HG03097 (cell line): ENCODE measurements around the gene TLX2.

Source experiments
- ATAC-seq: cut with Tn5 transposase; IDR thresholded peaks from one replicate; pipeline ENCODE4 v1.9.1; 2021; ENCODE audit not compliant: unreplicated experiment, low FRiP score

Gene TLX2

DNA sequence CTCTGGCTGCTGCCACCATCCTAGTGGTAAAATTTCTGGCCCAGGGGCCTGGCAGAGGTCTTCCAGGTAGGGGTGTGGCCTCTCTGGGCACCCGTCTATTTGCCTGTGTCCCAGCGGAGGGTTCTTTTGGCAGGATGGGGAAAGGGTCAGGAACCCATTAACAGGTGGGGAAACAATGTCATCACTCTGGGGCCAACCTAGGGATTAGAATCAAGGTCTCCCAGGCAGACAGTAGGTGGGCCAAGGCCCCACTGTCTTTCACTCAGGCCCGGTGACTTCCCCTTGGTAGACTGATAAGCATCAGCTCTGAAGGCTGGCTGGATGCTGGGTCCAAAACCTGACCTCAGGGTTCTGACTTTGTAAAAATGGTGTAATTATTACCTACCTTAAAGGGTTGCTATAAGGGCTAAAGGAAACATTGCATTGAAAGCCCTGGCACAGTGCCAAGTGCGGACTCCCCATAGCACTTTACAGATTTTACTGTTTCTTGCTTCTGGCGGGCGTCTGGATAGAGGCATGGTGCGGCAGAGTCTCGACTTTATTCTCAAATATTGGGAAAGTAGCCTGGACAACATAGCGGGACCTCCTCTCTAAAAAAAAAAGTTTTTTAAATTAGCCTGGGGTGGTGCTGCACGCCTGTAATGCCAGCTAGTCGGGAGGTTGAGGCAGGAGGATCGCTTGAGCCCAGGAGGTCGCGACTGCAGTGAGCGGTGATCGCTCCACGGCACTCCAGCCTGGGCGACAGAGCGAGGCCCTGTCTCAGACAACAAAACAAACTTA, 17.1 kb upstream of the TLX2 start:
- no peak for ATAC-seq

DNA sequence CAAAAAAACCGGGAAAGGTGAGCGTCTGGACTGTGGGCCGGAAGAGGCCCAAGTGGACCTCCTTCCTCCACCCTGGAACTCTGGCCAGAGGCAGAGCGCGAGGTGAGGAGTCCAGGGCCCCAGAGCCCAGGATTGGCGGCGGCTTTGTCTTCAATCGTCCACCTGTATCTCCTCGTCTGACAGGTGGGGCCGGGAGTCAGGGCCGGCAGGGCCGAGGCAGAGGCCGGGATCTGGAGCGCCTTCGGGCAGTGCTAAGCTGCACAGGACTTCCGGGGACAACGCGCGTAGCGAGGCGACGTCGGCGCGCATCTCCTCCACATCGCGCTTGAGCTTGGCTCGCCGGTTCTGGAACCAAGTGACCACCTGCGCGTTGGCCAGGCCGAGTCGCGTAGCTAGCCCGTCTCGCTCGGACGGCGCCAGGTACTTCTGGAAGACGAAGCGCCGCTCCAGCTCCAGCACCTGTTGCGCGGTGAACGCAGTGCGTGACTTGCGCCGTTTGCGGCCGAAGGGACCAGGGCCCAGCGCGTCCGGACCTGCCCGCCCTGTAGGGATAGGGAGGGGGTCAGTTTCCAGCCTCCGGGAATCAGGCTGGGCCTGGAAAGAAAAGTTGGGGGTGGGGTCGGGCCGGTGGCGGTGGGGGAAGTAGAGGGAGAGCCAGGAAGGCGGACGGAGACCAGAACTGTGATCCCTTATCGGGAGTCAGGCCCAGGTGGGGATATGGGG, 16.3 kb upstream of the TLX2 start:
- ATAC-seq, result no peak

DNA sequence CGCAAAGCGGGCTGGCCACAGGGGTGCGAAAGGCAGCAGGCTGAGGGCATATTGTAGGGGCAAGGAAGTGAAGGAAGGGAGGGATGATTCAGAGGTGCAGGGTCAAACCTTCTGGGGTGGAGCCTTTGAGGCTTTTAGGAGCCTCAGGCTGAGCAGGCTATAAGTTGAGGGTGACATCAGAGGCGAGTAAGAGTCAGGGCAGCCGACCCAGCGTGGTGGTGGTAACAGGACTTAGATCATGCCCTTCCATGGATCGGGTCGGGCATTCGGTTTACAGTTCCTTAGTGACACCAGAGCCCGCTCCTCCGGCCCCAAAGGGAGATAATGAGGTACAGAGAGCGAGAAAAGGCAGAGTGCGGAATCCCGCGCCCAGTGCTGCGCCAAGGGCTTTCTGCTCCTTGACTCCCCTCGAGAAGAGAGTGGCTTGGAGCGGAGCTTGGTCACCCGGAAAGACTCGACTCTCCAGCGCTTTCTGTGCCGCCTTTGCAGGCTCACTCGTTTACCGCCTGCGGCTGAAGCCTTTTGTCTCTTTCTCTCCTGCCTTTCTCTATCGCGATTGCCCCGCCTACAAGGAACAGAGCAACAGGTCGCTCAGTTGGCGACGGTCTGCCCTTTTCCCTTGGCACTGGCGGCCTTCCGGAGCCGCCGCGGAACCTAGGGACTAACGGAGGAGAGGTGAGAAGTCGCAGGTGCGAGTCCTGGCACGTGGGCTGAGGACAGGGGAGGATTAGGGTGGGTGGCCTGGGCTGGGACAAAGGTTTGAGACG, 15.6 kb upstream of the TLX2 start:
- ATAC-seq, result no peak

DNA sequence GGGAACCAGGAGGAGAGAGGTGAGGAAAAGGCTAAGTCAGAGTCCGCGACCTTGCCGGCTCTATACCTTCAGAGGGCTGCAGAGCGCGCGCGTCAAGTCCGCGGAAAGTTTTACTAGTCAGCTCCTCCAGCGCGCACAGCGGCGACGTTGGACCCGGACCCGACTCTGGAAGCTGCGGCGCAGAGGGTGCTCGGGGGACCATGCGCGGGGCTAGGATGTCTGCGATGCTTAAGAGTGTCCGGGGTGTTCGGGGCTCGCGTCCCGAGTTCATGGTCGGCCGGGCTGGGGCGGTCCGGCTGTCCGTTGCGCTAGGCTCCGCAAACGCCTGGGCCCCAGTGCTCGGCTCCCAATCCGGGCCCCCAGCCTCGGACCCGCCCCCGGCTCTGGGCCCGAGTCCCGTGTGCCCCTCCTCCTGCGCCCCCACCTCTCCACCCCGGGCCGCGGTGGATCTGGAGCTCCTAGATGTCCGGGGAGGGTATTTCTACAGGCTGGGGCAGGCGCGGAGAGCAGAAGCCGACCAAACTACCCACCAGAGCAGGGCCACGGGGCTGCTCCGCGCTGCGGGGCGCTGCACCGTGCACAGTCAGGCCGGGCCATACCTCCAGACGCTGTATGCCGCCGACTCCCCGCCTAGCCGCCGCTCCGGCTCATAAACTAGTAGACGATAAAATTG, 14.8 kb upstream of the TLX2 start, which contains the start of gene LBX2:
TSS of gene LBX2 (minus strand) at position 337 of the 673 bp plus-strand sequence. CDS start at position 271, 66 bp downstream.
- ATAC-seq, result no peak

DNA sequence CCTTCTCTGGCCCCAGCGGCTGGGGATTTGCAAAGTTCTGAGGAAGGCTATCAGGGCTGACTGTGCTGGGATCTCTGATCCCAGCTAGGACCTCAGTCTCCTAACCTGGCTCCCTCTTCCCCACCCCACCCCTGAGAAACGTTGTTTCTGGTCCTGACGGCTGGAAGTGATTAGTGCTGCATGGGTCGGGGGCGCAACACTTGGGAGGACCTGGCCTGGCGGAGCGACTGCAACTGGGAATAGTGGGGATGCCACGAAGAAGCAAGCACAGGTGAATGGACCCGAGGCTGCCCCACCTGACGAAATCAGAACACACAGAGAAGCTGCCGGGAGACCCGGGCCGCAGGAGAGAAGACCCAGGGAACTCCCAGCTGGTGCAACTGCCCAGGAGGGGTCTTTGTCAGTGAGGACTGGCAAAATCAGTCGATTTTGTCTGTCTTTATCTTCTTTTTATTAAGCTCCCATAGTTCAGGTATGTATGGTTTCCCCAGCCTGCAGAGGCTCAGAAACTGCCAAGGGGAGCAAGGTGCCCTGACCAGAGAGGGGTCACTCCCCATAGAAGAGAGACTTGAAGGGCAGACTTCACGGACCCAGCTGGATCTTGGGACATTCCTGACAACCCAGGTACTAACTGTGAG, 14.2 kb upstream of the TLX2 start:
- no peak for ATAC-seq

DNA sequence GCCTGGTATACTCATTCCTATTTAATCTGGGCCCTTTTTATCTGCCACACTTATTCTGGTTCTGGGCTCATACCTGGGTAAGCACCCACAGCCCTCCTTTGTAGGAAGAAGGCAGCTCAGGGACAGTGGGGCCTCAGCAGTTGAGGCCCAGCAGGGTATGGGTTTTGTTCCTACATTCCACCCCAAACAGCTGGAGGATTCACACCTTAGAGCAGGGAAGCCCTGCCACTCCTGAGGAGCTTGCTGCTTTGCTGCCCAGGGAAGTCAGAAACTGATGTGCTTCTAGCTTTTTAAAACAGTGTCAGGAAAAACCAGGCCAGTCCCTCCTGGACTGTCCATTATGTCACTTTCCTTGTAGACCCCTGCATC, 13.7 kb upstream of the TLX2 start:
- no peak for ATAC-seq

DNA sequence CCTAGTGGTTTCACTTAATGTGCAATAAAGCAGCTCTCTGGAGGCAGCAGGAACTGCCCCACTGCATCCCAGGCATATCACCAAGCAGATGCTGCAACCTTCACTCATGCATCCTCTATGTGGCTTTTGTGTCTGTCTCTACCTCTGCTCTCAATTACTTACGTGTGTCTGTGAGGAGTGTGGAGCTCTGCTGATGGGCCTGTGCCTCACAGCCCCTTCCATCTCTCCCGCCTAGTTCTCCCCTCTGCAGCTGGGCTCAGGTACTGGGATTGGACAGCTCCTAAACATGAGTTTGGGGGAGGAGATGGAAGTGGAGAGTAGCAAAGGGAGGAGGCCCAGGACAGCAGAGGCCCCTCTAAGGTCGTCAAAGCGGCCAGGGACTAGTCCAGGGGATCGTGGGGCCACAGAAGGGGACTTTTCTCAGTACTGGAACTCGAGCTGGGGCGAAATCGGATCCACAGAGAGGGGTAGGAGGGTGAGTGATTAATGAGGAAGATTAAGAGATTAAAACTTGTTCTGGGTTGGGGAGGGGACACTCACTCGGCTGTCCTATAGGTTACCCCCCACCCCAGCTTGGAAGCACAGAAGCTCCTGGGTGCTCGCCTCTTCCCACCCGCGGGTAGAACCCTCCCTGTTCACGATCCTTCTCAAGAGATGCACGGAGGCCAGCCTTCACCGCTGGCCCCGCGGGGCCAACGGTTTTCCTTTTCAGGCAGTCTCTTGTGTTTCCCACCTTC, 12.7 kb upstream of the TLX2 start:
- ATAC-seq, result no peak

DNA sequence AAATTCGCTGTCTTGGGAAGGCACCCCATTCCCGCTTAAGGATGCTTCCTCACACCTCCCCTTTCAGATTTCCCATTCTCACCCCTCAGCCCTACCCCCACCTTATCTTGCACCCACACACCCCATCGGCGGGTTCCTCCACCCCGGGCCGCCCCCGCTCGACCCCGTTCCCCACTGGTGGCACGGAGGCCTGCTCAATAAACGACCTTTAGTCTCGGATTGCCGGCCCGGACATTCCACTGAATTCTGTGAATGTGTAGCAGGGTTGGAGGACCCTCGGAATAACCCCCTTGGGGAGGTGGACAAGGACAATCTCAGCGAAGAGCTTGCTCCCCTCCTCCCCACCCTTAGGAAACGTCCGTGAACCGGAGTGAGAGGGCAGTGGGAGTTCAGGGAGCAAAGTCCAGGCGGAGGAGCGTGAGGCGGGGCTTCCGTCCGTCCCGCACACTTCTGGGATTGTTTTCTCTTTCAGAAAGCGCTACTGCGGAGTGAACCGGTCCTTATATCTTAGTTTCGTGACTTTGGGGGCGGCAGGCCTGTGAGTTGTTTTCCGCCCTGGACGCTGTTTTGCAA, 12.0 kb upstream of the TLX2 start:
- ATAC-seq, result no peak

DNA sequence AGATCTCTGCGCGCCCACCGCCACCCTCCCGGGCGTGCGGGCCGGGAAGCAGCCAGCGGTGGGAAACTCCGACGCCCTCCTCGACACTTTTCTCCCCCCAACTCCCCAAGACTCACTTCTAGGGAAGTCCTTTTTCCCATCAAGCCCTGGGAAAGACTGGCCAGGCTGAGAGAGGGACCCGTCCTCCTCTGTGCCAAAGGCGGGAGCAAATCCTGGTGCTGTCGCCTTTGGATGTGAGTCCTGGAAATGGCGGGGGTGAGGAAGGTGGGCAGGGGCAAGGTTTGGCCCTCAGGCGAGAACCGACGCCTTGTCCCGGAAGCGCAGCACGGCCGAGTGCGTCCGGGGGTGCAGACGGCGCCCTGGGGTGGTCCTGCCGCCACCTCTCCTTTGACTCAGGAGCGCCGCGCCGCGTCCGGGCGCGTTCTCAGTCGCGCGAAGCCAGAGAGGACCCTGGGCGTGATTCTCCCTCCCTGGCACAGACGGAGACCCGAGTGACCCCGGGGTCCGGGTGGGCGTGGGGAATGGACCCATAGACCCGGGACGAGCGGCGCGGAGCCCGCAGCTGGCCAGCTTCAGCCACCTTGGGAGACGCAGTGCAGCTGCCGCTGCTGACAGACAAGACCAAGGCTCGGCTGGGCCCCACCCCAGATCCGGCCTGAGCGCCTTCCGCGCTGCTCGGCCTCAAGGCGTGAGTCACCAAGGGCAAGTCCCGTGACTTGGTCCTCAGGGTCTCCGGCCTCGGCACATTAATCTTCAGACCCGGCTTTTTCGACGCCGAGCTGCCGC, 11.3 kb upstream of the TLX2 start:
- peak; percentile 35 for ATAC-seq

DNA sequence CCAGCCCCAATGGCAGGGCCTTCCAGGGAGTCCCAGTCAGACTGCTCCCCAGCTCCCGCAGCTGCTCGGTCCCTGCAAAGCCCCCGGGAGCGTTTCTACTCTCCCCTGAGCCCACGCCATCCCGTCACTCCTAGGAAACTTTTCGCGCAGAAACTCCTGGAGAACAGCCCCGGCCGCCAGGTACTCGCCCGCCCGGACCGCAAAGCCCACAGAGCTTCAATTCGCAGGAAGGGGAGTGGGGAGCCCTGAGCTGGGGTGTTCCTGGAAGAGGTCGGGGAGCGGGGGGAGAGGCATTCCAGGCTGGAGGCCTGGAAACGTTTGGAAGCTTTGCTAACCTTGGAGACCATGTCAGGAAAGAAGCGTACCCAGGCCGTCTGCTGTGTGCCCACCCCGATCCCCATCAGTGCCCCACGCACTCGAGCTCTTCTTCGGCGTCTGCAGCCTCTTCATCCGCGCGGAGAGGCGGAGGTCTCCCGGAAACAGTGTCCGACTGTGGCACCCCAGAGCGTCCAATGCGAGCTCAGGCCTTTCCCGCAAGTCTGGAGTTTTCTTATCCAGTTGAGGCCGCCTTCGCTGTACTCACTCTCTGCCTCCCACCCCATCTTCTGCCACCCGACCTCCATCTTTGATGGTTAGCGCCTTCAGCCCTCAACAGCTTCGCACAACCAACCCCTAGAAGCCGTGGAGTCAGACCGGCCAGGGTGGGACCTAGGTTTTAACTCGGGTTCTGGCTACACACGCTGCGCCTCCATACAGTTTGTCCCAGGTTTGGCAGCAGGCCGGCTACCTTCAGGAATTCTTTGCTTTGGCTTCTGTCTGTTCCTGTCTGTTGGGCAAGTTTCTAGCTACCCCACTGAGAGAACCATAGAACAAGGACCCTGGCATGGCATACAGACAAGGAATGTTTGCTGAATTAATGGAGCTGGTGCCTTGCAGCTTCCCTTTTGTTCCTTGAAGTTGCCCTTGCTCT, 10.5 kb upstream of the TLX2 start:
- ATAC-seq, result no peak

DNA sequence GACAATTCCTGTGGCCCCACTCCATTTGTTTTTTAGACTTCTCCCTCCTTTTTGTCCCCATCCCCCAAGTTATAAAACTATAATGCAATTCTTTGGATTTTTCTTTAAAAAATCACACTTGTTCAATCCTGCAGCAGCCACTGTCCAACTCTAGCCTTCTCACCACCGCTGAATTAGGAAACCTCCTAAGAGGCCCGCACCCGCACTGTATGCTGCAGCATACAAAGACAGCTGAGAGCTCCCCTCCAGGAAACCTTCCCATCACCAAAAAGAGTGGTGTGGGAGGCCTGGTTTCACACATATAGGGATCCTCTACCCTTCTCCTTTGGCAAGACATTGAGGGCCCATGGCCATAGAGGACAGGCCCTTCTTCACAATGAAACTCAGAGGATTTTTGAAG, 9.7 kb upstream of the TLX2 start:
- no peak for ATAC-seq

DNA sequence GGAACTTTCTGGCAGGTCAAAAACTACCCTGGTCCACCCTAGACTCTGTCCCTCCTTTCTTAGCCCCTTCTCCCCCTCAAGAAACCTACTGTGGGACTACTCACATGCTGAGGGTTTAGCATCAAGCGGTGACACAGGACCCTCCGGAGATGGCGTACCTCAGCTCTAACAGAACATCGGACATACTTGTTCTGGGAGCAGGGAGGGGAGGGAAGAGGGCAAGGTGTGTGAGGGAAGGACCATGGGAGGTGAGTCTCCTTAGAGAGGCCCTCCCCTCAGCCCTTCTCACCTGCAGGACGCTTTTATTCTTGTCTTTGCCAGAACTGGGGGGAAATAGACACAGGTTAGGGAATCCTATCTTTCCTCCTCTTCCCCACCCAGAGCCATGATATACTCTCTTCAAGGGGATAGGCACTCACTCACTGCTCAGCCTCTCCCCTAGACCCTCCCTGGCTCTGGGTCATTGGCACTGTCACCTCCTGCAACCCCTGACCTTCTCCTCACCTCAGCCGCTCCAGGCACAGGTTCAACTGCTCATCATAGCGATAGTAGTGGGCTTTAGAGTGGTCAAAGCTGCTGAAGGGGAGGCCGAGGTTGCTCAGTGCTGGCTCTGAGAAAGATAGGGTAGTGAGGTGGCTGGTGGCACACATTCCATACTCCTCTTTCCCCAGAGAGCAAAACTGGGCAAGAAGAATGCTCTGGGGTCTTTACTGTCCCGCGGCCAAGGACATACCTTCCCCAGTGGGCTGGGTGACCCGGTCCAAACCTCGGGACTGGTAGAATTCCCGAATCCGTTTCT, 8.6 kb upstream of the TLX2 start:
- no peak for ATAC-seq

DNA sequence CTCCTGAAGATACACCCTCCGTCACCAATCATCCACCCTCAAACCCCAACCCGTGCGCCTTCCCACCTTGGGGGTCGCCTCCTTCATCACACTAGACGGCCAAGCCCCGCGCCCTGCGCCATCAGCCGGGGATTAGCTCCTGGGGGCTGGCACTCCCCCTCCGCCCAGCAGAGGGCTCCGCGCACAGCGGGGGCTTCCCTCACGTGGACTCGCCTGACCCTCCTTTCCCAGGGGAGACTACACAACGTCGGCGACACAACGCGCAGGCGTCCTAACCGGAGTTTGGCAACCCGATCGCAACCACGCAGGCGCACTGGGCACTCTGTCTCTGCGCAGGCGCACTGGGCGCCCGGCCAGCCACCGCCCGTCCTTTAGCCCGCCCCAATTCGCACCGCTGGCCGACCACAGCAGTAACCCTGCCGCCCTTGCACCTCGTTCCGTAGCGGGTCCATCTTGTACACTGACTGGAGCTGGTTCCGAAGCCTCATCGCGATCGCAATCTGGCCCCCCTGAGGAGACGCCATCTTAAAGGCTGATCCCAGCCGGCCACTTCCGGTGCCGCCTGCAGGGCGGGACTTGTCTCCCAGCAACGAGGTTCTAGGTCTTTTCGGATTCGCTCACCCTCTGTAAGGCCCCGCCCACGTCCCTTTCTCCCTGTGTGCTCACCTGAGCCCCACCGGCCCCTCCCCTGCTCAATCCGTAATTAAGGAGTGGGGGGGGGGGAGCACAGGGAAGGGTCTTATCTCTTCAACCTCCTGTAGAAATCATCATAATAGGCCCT, 6.9 kb upstream of the TLX2 start, which contains the start of gene PCGF1:
TSS of gene PCGF1 (minus strand) at position 551 of the 781 bp plus-strand sequence. CDS start at position 524, 27 bp downstream.
- peak; percentile 79 for ATAC-seq

DNA sequence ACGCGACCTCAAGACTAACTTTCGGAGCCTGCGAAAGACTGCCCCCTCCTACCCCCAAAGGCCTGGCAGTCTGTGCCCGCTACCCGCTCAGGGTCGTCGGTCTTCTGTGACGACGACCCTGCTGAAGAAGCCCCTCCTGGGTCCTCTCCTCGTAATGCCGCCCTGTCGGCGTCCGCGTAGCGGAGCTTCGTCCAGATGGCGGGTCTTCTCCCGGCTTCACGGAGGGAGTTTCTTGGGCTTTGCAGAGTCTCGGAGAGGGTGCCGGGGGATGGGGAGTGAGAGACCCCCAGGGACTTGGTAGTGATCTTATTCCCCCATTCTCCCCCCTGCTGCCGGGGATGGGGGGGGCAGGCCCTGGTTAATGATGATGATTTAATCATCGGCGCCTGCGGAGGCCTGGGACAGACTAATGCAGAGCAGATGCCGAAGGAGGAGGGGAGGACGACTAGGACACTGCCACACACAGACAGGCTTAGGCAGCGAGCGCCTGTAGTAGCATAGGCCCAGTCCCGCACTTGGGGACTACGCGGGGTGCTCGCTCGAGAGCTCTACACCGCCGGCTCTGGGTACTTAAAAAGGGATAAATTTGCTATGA, 6.2 kb upstream of the TLX2 start:
- peak; percentile 3 for ATAC-seq

DNA sequence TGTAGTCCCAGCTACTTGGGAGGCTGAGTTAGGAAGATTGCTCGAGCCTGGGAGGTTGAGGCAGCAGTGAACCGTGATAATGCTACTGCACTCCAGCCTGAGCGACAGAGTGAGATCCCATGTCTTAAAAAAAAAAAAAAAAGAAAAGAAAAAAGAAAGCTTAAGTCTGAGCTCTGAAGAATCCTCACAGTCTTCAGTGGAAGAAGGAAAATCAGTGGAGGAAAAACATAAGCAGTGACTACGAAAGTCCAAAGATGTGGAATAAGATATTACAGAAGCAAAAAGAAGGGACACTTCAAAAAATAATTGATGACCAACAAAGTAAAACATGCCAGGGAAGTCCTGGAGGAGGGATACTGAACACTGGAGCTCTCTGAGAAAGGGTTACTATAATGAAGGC, 4.0 kb upstream of the TLX2 start:
- no peak for ATAC-seq
